Measurements from ENCODE around the gene CS.
A peak's percentile ranks its signal among the peaks of the same experiment; 100 is the strongest.
"Not testable (repeated sequence)": the region's sequence is repeated elsewhere in the genome, so short reads cannot be mapped to it uniquely, and the experiment has no call there.

CS gene

DNA sequence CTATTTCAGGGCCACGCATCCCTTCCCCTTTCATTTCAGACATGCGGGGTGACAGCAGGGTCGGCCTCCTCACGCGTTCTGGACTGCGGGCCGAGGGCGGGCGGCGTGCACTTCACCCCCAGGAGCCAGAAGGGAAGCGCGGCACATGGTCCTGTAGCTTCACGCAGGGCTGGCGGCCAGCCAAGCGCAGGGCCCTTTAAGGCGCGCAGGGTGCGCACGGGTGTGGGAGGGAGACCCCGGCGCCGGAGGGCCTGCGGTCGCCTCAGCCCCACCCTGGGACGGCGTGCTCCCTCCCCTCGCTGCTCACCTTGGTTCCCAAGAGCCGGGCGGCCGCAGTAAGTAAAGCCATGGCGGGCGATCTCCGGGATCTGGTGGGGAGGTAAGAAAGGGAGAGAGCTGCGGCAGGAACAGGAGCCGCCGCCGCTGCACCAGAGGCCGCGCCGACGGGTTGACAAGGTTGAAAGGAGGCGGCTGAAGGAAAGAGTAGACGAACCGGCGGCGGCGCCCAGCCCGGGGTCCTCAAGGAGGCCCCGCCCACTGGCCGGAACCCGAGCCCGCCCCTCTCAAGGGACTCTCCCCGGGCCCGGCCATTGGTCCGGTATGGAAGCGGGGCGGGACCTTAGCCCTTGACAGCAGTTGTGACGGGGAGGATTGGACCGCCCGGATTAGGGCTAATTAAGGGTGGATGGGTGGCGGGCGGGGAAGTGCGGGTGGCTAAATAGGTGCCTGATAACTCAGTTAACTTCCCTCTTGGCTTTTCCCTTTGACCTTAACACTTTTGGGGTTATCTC, at the start of gene CS:
TSS of gene CS (minus strand) at position 478 of the 791 bp plus-strand sequence. CDS start at position 349, 129 bp downstream.
- peak within 1 kb of the TSS; percentile 95 for H3K4me3 ChIP-seq (replicated peaks; ENCODE audit: low read depth, low read length)
- TF ChIP-seq, protein P1, sequence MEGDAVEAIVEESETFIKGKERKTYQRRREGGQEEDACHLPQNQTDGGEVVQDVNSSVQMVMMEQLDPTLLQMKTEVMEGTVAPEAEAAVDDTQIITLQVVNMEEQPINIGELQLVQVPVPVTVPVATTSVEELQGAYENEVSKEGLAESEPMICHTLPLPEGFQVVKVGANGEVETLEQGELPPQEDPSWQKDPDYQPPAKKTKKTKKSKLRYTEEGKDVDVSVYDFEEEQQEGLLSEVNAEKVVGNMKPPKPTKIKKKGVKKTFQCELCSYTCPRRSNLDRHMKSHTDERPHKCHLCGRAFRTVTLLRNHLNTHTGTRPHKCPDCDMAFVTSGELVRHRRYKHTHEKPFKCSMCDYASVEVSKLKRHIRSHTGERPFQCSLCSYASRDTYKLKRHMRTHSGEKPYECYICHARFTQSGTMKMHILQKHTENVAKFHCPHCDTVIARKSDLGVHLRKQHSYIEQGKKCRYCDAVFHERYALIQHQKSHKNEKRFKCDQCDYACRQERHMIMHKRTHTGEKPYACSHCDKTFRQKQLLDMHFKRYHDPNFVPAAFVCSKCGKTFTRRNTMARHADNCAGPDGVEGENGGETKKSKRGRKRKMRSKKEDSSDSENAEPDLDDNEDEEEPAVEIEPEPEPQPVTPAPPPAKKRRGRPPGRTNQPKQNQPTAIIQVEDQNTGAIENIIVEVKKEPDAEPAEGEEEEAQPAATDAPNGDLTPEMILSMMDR (IDR thresholded peaks at IDR 0.05; ENCODE audit: low read length, missing control alignments) = no peak
- DNase-seq (ENCODE audit: low read depth) = peak; percentile 97

DNA sequence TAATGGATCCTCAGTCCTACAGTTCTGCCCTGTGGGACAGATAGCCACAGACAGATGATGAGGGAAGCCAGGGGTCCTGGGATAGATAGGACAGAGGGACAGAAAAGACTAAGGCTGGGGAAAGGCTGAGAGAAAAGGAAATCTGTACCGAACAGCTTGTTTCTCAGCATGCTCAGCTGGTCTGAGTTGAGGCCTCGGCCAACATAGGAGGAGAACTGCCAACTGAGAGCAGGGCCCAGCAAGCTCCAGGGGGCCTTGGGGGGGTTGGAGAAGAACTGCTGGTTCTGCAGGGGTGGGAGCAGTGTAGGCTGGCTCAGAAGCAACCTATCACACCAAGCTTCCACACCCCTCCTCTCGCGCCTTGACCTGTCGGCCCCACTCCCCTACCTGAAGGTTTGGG, 48.6 kb upstream of the CS start:
- TF ChIP-seq, protein P1 (IDR thresholded peaks at IDR 0.05; ENCODE audit: low read length, missing control alignments) = no peak
- H3K4me3 ChIP-seq (replicated peaks; ENCODE audit: low read depth, low read length) = no peak overlapping the region
- DNase-seq (ENCODE audit: low read depth) = no peak

DNA sequence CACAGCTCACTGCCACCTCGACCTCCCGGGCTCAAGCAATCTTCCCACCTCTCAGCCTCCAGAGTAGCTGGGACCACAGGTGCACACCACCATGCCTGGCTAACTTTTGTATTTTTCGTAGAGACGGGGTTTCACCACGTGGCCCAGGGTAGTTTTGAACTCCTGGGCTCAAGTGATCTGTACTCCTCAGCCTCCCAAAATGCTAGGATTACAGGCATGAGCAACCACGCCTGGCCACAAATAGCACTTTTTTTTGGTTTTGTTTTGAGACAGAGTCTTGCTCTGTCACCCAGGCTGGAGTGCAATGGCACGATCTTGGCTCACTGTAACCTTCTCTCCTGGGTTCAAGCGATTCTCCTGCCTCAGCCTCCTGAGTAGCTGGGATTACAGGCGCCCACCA, 47.1 kb upstream of the CS start:
- not testable (repeated sequence) for H3K4me3 ChIP-seq (replicated peaks; ENCODE audit: low read depth, low read length); DNase-seq (ENCODE audit: low read depth)

DNA sequence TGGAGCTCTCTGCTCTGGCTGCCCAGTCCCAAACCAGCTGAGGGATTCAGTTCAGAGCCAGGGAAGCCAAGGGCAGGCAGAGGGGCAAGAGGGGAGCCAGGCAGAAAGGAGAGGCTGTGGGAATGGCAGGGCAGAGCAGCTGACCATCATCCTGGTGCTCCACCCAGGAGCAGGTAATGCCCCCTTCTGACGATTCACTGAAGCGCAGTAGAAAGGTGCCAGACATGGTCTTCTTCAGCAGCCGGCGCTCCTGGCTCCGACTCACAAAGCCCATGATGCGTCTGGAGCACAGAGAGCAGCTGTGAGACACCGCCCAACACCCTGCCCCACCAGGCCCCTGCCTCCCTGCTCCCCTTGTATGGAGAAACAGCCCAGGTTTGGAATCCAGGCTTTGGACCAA, 46.5 kb upstream of the CS start:
- no peak overlapping the region for H3K4me3 ChIP-seq (replicated peaks; ENCODE audit: low read depth, low read length)
- no peak for DNase-seq (ENCODE audit: low read depth)
- TF ChIP-seq, protein P1 (IDR thresholded peaks at IDR 0.05; ENCODE audit: low read length, missing control alignments) = peak; percentile 3

DNA sequence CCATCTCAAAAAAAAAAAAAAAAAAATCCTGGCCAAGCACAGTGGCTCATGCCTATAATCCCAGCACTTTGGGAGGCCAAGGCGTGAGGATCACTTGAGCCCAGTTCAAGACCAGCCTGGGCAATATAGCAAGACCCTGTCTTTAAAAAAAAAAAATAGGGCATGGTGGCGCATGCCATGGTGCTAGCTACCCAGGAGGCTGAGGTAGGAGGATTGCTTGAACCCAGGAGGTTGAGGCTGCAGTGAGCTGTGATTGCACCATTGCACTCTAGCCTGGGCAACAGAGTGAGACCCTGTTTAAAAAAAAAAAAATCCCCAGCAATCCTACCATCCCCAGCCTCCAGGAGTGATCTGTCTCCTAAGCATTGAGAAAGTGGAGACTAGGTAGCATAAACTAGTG, 42.2 kb upstream of the CS start:
- H3K4me3 ChIP-seq (replicated peaks; ENCODE audit: low read depth, low read length); DNase-seq (ENCODE audit: low read depth): not testable (repeated sequence)

DNA sequence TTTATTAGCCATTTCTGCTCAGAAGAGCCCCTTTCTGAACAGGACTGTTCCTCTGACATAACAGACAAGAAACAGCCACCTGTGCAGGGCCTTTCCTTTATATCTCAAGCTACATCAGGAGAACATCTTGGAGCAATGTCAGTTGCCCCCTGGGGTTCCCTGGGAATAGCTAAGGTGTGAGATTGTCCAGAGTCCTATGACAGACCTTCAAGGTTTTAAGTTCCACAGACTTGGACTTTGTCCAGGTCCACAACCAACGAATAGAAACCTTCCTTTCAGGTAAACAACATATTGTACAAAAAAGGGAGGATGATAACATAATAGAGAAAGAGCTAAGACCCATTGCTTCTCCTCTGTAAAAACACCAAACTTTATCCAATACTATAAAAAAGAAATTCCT, 41.5 kb upstream of the CS start:
- H3K4me3 ChIP-seq (replicated peaks; ENCODE audit: low read depth, low read length) = no peak overlapping the region
- TF ChIP-seq, protein P1 (IDR thresholded peaks at IDR 0.05; ENCODE audit: low read length, missing control alignments) = no peak
- DNase-seq (ENCODE audit: low read depth) = no peak

DNA sequence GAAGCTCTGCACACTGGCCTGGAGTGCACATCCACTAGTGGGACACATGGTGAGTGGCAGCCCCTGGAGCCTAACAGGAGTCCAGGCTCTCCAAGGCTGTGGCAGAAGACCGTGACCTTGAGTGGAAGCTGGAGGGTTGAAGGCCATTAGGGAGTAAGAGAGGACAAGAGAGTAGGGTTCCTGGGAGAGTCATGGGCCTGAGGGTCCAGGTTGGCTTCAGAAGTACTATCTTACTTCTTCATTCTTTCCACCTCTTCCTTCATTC, 39.0 kb upstream of the CS start:
- H3K4me3 ChIP-seq (replicated peaks; ENCODE audit: low read depth, low read length) = no peak overlapping the region
- TF ChIP-seq, protein P1 (IDR thresholded peaks at IDR 0.05; ENCODE audit: low read length, missing control alignments) = no peak
- DNase-seq (ENCODE audit: low read depth) = no peak

DNA sequence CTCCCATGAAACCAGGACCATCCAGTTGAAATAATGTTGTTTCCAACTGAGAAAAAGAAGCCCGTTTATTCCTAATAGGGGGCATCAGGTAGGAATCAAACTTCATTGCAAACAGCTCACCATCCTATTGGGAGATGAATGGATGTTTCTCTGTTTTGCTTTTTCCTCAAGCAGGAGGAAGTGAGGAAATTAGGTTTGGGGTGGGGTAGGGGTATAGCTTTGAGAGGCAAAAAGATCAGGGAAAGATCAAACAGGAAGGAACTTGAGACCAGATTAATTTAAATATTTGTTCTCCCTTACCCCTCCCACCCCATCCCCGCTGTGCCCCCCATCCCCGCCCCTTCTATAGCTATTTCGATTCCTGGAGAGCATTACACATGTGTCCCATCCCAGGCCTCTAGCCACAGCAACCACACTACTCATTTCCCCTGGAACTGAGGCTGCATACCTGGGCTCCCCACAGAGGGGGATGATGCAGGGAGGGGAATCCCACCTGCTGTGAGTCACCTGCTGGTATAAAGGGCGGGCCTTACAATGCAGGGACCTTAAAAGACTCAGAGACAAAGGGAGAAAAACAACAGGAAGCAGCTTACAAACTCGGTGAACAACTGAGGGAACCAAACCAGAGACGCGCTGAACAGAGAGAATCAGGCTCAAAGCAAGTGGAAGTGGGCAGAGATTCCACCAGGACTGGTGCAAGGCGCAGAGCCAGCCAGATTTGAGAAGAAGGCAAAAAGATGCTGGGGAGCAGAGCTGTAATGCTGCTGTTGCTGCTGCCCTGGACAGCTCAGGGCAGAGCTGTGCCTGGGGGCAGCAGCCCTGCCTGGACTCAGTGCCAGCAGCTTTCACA, 38.4 kb upstream of the CS start, which contains the start of gene IL23A:
TSS of gene IL23A (plus strand) at position 577 of the 850 bp plus-strand sequence. CDS start at position 738, 161 bp downstream.
- H3K4me3 ChIP-seq (replicated peaks; ENCODE audit: low read depth, low read length) = no peak within 1 kb of the TSS
- TF ChIP-seq, protein P1 (IDR thresholded peaks at IDR 0.05; ENCODE audit: low read length, missing control alignments) = no peak
- DNase-seq (ENCODE audit: low read depth) = no peak
